ENCODE measurements around the gene IRAK1. TPM values are rescaled to one million over a fixed set of nuclear protein-coding genes. Genes with fewer than 3 reads are reported as not detected.
A peak's percentile ranks its signal among the peaks of the same experiment; 100 is the strongest.

IRAK1 gene
- total RNA-seq (2021; fragmentation: NEBNext Ultra II Directional; extraction: Animal tissue kit (Norgen Biotek cat#: 25700)) = 100 to 1,000 TPM; 103 to 133 (median 120) TPM
- long read RNA-seq, partial matches to known transcripts = 13 of 18 reads
- long read RNA-seq, other reads (novel, unspliced or antisense) = 5 of 18 reads

- Mint-ChIP-seq H3K36me3 (ENCODE audit: low read depth) (no peaks in the 10 kb centered on the region), H3K9me3 (no peaks in the 10 kb centered on the region), H3K27ac (peak within 1 kb of the TSS; percentile 96), H3K27me3 (ENCODE audit: insufficient read depth) (peaks cover 2% of the 10 kb centered on the region; the same call in 1 of the 2 replicates), H3K4me1 (ENCODE audit: low read depth) (peaks cover 20% of the 10 kb centered on the region), H3K4me3 (peak within 1 kb of the TSS; percentile 89)
- peak; percentile 17 for DNase-seq
- no peak for TF ChIP-seq CTCF (IDR thresholded peaks at IDR 0.05)
These were observed at the start of gene IRAK1 for GRCh38 chrX:154019633-154020528. IRAK1 (minus strand) TSS chrX:154019902; CDS start chrX:154019812, 90 bp downstream.

DNA sequence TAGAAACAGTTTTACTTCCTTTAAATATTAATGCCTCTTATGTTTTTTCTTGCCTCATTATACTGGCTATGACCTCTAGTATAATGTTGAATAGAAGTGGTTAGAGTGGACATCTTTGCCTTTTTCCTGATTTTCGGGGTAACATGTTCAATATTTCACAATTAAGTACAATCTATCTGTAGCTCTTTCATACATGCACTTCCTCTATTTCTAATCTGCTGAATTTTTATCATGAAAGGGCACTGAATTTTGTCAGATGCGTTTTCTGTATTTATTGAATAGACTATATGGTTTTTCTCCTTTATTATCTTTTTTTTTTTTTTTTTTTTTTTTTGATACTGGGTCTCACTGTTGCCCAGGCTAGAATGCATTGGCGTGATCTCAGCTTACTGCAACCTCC is 48.9 kb upstream of the IRAK1 start:
- DNase-seq = no peak
- Mint-ChIP-seq H3K36me3 (ENCODE audit: low read depth) (no peaks in the 10 kb centered on the region), H3K9me3 (no peaks in the 10 kb centered on the region)

GRCh38 chrX:154064637-154065435 is 45.1 kb upstream of the IRAK1 start:
- no peak overlapping the region for H3K4me3 Mint-ChIP-seq
- no peak for DNase-seq
- H3K27me3 Mint-ChIP-seq (ENCODE audit: insufficient read depth) = no peaks in the 10 kb centered on the region; the same call in 1 of the 2 replicates
- TF ChIP-seq CTCF (IDR thresholded peaks at IDR 0.05) = no peak
- H3K9me3 Mint-ChIP-seq = no peaks in the 10 kb centered on the region
- H3K4me1 Mint-ChIP-seq (ENCODE audit: low read depth) = peaks cover 21% of the 10 kb centered on the region
- H3K27ac Mint-ChIP-seq = no peak overlapping the region
- no peaks in the 10 kb centered on the region for H3K36me3 Mint-ChIP-seq (ENCODE audit: low read depth)

More for the DNA sequence above, 48.9 kb upstream of the IRAK1 start:
- Mint-ChIP-seq H3K4me3 (no peak overlapping the region), H3K27ac (no peak overlapping the region), H3K27me3 (ENCODE audit: insufficient read depth) (no peaks in the 10 kb centered on the region; the same call in 1 of the 2 replicates), H3K4me1 (ENCODE audit: low read depth) (peaks cover 9% of the 10 kb centered on the region)
- TF ChIP-seq CTCF (IDR thresholded peaks at IDR 0.05) = no peak

- H3K4me3 Mint-ChIP-seq = no peak overlapping the region
- H3K27me3 Mint-ChIP-seq (ENCODE audit: insufficient read depth) = peaks cover 1% of the 10 kb centered on the region
- H3K36me3 Mint-ChIP-seq (ENCODE audit: low read depth) = no peaks in the 10 kb centered on the region
- DNase-seq = no peak
- H3K9me3 Mint-ChIP-seq = no peaks in the 10 kb centered on the region
- no peak overlapping the region for H3K27ac Mint-ChIP-seq
- peaks cover 36% of the 10 kb centered on the region for H3K4me1 Mint-ChIP-seq (ENCODE audit: low read depth)
- TF ChIP-seq CTCF (IDR thresholded peaks at IDR 0.05) = no peak
These were observed 43.5 kb upstream of the IRAK1 start for GRCh38 chrX:154063234-154063633.

GRCh38 chrX:154061801-154062200 is 42.1 kb upstream of the IRAK1 start:
- Mint-ChIP-seq H3K9me3 (no peaks in the 10 kb centered on the region), H3K27me3 (ENCODE audit: insufficient read depth) (peaks cover 1% of the 10 kb centered on the region), H3K4me3 (no peak overlapping the region), H3K4me1 (ENCODE audit: low read depth) (peaks cover 48% of the 10 kb centered on the region), H3K36me3 (ENCODE audit: low read depth) (no peaks in the 10 kb centered on the region), H3K27ac (peak overlapping the region; percentile 59; the same call in 1 of the 2 replicates)
- no peak for TF ChIP-seq CTCF (IDR thresholded peaks at IDR 0.05)
- no peak for DNase-seq
